ENCODE data around the gene TEK.

The TEK gene

GRCh38 chr9:27248702-27249101 is 139.7 kb downstream of the TEK start:
- DNase-seq: no peak

GRCh38 chr9:27258662-27259061 is 149.6 kb downstream of the TEK start:
- DNase-seq: no peak

- no peak for DNase-seq
Observed at GRCh38 chr9:27260789-27261516, 151.9 kb downstream of the TEK start.

GRCh38 chr9:27261517-27262211 is 152.6 kb downstream of the TEK start:
- no peak for DNase-seq

- DNase-seq: no peak
Observed at GRCh38 chr9:27272103-27272502, 163.1 kb downstream of the TEK start.

- DNase-seq: no peak
Observed at GRCh38 chr9:27273186-27273585, 164.2 kb downstream of the TEK start.

GRCh38 chr9:27276193-27277030 is 167.4 kb downstream of the TEK start:
- DNase-seq: no peak

- DNase-seq: no peak
Observed at GRCh38 chr9:27278374-27278773, 169.3 kb downstream of the TEK start.

GRCh38 chr9:27279611-27280010 is 170.6 kb downstream of the TEK start:
- DNase-seq: no peak

Measured in activated CD8-positive, alpha-beta memory T cell treated with anti-CD3 and anti-CD28 coated beads for 24 hours (primary cell).